NCI-H345 (cell line): ENCODE data around the gene DLEC1.
"Not testable (repeated sequence)": the region's sequence is repeated elsewhere in the genome, so short reads cannot be mapped to it uniquely, and the experiment has no call there.

Experiments
- DNase-seq: peaks from one replicate; lab custom pipeline; 2025; lab: John Stamatoyannopoulos, UW

DLEC1 gene

DNA sequence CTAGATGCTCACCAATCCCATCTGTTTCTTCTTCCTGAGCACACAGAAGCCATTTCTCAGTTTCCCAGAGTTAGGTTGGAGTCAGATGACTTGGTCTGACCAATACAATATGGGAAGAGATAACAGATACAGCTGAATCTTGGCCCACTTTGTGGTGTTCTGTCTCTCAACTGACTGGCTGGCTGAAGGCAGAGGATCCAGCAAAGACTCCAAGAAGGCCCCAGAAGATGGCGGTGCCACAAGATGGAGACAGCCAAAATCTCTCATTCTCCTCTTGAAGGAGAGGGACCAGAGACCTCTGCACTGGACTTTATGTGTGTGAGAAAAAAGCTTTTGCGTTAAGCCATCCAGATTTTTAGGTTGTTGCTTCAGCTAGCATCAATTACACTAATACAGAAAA is 118.1 kb downstream of the DLEC1 start:
- DNase-seq = no peak

GRCh38 chr3:38157595-38157994 is 118.6 kb downstream of the DLEC1 start:
- DNase-seq = peak; percentile 54

DNA sequence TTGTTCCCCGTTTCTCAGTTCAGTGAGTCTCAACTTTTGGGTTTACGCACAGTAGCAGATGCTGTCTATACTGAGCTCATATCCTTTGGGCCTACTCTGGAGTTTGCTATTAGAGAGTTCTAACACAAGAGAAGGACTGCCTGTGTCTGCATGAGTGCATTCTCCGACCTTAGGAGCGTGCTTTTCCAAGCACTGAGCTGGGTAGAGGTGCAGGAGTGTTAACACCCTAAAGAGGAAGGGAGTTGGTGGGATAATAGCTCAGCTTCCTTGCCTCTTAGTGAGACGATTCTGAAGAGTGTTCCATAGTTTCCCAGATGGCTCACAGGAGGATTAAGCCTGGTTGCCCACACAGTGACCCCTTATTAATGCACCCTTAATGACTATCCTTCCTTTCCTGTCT is 119.5 kb downstream of the DLEC1 start:
- DNase-seq = no peak

- DNase-seq = not testable (repeated sequence)
Measured at GRCh38 chr3:38160704-38161103, 121.7 kb downstream of the DLEC1 start.

DNA sequence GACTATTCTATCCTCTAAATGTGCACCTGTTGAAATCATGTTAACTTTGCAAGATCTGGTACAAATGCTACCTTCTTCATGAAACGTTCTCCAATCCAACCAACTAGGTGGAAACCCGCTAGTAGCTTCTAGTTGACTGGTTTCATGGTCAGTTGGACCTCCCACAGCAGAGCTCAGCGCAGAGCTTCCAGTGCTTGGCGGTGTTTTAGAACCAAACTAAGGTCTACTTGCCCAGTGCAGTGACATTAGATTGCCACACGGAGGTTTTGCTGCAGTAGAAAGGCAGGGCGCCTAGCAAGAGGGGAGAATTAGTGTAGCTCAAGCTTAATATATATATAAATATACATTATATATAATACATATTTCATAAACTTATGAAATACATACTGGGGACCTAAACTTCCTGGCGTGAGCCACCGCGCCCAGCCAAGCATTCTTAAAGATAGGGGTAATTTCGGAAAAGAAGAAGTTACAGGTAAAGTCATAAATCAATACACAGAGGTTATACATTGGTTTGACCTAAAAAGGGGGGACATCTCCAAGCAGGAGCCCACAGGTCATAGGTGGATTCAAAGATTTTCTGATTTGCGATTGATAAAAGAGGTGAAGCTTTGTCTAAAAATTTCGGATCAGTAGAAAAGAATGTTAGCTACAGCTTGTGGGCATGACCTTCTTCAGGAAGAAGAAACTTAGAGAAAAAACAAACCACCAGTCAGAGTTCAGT is 124.3 kb downstream of the DLEC1 start:
- no peak for DNase-seq

DNA sequence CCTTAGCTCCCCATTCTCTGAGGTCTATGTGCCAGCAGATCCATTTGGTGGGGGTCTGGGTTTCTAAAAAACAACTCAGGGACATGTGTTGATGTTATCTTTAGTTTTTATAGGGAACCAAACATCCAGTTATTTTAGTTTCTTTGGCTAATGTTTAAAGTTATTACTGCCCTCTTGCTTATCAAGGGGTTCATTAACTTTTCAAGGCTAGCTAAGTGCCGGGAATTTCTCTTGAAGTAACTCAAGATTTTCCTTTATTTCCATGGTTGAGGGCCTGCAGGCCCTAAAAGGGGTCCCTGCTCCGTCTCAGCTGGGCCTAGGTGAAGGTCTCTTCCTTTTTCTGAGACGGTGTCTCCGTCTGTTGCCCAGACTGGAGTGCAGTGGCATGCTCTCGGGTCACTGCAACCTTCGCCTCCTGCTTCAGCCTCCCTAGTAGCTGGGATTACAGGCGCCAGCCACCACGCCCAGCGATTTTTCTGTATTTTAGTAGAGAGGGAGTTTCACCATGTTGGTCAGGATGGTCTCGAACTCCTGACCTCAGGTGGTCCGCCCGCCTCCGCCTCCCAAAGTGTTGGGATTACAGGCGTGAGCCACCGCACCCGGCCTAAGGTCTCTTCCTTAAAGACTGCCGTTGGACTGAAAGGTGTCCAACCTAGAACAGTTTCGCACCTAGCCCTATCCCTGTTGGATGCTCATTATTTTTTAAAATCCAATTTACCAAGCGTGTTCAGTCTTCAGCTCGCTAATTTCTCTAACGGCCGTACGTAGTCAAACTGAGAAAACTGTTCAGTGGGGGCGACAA is 125.0 kb downstream of the DLEC1 start:
- DNase-seq = no peak

GRCh38 chr3:38164643-38164951 is 125.6 kb downstream of the DLEC1 start:
- DNase-seq = no peak

DNA sequence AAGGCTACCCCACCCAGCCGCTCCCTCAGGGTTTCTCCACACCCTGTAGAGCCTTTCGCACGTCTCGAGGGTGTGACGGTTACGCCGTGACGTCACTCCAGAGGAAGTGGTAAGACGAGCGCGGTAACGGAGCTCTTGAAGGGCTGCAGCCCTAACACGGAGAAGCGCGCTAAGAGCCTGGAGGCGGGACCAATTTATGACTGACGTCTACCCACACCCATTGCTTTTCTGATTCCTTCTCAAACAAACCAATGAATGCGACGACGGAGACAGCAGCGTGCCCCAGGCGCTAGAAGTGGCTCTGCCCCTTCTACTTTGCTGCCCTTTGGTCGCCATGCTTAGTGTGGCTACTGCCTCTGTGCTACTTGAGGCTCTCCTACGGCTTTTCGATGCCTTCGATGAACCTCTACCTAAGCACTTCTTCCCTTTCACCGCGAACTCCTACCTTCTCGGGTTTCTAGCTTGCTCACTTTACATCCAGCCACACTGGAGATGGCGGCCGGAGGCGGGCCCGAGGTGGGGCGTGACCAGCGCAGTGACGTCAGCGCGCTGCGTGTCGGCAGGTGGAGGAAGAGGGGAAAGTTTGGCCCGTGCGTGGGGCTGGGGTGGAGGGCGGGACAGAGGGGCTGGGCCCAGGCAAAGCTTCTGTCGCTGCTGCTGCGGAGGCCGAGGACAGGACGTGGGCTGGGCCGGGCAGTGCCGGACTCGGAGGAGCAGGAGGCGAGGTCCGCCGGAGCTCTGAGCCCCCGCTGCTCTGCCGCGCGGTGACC is 126.1 kb downstream of the DLEC1 start, which contains the start of gene OXSR1:
TSS of gene OXSR1 (plus strand) at position 586 of the 770 bp plus-strand sequence. CDS start 340 bp downstream, outside the sequence.
- DNase-seq = peak; percentile 98

DNA sequence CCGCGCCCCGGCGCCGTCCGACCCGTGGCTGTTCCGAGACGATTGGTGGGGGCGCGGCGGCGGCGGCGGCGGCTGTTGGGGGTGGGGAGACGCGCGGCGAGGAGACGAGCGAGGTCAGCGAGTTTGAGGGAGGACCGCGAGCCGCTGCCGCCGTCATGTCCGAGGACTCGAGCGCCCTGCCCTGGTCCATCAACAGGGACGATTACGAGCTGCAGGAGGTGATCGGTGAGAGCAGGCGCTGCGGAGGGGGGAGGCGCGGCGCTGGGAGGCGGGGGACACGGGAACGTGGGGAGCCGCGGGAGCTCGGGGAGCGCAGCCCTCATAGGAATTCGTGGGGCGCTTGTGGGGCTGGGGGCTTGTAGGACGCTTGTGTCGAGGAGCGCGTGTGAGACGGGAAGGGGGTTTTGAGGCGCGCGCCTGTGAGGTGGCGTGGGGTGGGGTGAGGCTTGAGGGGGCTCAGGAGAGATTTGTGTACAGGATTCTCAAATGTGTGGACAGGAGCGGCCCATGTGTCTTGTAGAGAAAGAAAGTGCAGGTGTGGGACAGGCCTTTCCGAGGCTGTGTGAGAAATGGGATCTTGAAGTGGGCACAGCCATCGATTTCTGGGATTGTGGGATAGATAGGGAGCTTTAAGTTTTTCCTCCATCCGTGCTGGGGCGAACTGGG is 126.8 kb downstream of the DLEC1 start:
- peak; percentile 26 for DNase-seq

DNA sequence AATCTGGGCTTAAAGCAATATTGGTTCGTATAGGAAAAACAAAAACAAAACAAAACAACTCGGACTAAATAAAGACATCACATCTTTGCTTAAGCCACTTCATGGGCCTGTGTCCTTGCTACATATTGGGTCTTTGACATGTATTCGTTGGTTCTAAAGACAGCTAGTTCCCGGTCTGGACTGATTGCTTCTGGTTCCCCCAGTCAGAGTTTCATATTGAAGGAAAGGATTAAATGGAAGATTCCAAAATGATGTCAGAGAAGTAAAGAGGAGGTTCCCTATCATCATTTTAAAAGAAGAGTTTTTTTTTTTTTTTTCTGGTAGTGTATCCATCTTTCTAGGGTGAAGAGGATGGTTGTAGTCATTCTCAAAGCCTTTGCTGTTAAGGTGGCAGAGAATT is 128.6 kb downstream of the DLEC1 start:
- DNase-seq = no peak

DNA sequence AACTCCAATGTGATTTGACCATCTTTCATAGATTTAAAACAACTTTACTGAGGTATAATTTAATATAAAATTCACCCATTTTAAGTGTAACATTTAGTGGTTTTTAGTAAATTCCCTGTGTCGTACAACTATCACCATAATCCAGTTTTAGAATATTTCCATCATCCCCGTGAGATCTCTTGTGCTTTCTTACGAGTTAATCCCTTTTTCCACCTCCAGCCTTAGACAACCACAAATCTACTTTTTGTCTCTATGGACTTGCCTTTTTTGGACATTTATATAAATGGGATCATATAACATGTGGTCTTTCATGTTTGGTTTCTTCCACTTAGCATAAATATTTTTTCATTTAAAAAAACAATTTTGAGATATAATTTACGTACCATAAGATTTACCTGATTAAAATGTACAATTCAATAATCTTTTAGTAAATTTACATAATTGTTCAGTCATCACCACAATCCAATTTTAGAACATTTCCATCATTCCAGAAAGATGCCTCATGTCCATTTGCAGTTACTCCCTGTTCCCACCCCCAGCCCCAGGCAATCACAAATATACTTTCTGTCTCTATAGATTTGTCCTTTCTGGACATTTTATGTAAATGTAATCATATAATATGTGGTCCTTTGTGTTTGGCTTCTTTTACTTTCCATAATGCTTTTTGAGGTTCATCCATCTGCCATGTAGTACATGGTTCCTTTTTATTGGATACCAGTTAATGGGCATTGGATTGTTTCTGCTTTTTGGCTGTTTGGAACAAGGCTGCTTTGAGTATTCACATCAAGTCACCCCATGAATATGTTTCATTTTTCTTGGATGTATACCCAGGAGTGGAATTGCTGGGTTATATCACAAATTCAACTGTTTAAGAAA is 129.4 kb downstream of the DLEC1 start:
- DNase-seq = no peak

DNA sequence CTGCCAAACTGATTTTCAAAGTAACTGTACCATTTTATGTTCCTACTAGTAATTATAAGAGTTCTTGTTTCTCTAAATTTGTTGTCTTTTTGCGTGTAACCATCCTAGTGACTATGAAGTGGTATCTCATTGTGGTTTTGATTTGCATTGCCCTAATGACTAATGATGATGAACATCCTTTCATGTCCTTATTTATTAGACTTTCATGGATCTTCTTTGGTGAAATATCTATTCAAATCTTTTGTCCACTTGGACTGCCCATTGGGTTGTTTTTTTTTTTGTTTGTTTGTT is 130.0 kb downstream of the DLEC1 start:
- DNase-seq = no peak

GRCh38 chr3:38170722-38171121 is 131.7 kb downstream of the DLEC1 start:
- no peak for DNase-seq

GRCh38 chr3:38171622-38172021 is 132.6 kb downstream of the DLEC1 start:
- DNase-seq = no peak
